HG02623 (cell line): ENCODE measurements around the gene PFKFB4.

Experiments used
- ATAC-seq: cut with Tn5 transposase; IDR thresholded peaks from one replicate; pipeline ENCODE4 v1.9.1; 2021; ENCODE audit warnings: moderate library complexity; ENCODE audit not compliant: unreplicated experiment

Gene PFKFB4

DNA sequence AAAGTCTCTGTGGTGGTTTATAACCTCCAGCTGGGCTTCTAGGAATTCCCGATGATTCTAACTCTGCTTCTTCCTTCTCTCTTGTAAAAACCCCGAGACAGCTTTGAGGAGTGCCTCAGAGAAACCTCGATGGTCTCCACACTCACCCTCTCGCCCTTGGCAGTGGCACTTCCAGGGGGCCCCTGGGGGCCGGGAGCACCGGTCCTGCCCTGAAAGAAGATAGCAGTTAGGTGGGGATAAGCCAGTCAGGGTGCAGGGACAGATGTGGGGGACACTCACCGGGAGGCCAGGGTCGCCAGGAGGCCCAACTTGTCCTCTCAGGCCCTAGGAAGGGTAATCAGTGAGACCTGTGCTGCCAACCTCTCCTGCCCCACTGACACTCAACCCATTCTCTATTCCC is 28.8 kb upstream of the PFKFB4 start:
- ATAC-seq, result no peak

DNA sequence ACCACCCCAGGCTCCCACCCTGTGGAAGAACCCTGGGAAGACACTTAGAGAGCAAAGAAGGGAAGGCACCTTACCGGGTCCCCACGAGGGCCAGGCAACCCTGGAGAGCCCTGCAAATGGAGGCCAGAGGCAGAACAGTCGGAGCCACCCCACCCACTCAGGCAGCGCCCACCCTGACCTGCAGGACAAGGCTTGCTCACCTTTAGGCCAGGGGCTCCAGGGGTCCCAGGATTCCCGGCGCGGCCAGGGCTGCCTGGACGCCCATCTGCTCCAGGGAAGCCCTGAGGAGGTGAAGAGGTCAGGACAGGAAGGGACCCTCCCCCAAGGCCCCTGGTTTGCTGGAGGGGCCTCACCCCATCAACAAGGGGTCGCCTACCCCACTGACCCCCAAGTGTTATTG is 28.2 kb upstream of the PFKFB4 start:
- ATAC-seq, result no peak

DNA sequence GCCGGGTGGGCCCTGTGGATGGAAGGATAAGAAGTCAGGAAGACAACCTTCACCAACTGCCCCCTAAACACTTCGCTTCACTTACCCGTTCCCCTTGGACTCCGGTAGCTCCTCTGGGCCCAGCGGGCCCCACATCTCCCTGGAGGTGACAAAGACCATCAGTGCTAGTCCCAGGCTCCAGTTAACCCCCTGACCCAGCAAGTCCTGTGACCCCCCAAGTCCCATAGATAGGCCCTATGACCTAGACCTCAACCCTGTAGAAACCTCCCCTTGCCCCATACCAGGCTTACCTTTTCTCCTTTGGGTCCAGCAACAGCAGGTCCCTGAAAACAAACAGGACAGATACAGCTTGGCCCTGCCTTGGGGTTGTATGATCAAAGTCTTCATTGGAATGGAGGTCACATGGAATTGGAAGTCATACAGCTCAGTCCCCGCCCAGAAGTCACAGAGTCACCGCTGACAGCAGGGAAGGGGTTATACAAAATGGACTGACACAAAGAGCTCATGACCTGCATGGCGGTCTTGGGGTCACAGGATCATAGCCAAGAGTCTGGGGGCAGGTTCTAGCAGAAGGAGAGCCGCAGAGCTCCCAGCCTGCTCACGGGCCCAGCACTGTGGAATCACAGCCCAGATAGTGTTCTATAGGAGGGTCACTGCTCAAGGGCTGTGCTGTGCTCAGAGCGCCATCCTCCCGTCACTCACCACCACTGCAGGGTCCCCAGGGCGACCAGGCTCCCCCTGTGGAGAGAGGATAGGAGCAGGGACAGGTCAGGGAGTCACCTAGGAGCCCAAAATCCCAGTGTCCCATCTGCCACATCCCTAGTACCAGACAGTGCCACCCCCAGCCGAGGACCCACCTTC is 25.2 kb upstream of the PFKFB4 start:
- ATAC-seq, result no peak

DNA sequence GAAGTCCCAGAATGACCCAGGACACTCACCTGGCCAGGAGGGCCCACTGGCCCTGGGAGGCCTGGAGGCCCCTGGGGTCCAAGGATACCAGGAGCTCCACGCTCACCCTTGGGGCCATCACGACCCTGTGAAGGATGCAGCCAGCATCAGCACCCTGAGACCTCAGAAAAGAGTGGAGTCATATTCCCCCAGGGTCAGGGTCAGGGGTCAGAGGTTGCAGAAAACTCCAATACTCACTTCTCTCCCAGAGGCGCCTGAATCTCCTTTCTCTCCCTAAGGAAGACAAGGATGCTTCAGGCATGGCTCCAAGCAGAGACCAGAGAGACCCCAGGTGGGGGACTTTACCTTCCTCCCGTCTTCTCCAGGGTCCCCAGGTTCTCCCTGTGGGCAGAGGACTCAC is 20.0 kb upstream of the PFKFB4 start:
- no peak for ATAC-seq

DNA sequence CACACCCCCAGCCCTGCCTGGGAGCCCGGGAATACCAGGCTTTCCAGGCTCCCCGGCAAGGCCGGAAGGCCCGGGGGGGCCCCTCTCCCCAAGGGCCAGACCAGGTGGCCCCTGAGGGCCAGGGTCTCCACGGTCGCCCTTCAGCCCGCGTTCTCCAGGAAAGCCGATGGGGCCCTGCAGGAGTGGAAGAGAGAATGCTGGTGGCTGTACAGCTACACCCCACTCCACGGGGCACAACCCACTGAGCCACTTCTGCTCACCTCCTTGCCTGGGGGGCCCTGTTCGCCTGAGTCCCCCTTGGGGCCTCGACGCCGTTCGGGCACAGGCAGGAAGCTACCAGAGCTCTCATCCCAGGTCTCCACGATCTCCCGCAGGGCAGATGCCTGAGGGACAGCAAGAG is 18.8 kb upstream of the PFKFB4 start:
- ATAC-seq, result no peak

DNA sequence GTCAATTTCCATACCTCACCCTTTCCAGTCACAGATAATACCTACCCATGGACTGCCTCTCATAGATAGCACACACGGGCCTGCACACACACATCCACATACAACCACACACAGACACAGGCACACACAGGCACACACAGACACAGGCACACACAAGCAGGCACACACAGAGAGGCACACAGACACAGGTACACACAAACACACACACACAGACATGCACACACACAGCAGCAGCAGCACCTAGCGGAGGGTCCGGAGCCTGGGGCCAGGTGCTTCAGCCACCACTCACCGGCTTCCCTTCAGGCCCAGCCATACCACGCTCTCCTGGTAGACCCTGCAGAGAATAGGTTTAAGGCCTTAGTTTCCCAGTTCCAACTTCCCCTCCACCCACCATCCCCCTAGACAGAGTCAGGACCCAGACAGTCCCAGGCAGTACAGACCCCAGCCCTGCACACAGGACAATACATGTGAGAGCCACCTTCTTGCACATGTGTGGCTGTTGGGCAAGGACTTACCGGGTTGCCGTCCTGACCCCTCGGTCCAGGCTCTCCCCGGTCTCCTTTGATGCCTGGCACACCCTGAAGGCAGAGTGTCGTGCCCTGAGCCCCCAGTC is 17.5 kb upstream of the PFKFB4 start:
- no peak for ATAC-seq

DNA sequence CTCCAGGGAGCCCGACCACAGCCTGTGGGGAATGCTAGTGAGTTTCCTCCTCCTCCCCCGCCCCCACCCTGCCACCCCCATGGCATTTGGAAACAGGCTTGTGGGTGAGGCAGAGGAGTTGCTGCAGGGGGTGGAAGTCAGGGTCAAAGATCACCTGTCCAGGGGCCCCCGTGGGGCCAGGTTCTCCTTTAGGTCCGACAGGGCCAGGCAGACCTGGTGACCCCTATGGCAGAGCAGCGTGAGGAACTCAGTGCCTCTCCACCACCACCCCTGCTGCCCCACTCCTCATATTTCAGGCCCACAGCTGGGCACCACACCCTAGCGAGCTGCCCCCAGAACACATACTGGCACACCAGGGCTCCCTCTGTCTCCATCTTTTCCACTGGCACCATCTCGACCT is 15.9 kb upstream of the PFKFB4 start:
- ATAC-seq, result no peak

DNA sequence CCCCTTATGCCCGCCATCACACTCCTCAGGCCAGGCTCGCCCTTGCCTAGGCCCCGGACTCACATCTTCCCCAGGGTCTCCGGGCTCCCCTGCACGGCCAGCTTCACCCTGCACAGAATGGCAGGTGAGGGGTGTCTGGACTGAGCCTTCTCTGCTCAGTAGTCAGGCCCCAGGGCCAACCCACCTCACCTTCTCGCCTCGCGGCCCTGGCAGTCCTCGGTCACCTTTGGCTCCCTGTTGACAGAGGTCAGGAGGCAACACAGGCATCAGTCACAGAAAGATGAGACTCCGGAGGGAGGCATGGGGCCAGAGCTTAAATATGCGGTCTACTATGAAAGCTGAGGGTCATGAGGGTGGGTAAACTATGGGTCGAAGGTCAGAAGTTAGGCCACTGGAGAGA is 15.3 kb upstream of the PFKFB4 start:
- ATAC-seq, result no peak

DNA sequence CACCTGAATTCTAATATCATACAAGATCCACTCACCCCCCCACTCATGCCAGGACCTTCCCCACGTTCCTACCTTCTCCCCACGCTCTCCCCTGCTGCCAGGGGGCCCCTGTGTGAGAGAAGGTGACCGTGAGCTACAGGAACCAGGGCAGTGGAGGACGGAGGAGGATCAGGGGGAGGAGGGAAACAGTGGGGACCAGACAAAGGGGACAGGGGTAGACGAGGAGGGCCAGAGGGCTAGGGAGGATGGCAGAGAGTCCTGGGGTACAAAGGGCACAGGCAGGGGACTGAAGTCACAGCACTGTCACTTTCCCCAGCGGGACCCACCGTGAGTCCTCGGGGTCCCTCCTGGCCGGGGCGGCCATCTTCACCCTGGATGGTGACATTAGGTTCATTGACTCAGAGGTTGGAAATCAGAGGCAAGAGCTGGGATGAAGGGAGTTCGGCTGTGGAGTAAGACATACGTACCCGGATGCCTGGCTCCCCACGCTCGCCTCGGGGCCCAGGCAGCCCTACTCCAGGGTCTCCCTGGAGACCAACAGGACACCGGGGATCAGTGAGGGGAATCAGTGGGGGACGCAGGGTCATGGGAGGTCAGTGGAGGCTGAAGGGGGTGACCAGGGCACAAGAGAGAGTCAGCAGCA is 13.3 kb upstream of the PFKFB4 start:
- ATAC-seq, result no peak

DNA sequence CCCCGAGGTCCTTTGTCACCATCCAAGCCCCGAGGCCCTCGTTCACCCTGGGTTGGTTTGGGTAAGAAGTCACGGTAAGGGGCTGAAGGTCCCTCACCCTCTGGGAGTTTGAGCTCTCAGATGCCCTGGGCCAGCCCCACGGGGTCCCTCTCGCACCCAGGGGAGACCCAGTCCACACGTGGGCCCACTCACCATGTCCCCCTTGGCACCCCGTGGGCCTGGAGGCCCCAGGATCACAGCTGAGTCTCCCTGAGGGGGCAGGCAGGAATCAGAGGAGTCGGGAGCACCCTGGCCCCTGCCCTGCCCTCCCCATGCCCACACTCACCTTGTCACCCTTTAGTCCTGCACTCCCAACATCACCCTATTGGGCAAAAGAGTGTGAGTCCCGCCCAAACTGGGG is 12.8 kb upstream of the PFKFB4 start:
- no peak for ATAC-seq

DNA sequence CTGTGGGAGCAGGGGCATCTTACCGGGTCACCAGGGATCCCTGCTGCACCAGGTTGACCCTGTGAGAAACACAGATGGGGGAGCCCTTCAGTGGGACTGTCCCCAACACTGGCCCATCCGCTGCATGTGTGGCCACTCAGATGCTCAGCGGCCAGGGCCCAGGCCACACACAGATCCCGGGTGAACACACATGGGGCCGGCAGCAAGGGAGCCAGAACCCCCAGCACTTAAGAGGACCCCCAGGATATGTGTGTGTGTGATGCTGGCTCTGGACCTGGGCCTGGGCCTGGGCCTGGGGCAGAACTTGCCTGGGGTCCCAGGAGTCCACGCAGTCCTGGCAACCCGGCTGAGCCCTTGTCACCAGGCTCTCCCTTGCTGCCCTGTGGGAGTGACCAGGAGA is 11.9 kb upstream of the PFKFB4 start:
- ATAC-seq, result no peak

DNA sequence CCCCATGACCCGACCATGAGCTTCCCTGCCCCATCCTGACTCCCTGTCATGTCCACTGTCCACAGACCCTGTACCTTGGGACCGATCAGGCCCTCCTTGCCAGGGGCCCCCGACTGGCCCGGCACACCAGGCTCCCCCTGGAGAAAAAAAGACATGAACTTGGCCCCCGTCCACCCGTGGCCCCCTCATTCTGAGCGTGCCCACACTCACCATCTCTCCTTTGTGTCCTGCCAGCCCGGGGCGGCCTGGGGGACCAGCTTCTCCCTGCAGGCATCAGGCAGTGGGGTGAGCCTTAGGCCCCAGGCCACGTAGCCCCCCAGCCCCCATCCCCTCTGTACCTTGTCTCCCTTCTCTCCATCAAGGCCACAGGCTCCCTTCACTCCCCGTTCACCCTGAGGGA is 10.9 kb upstream of the PFKFB4 start:
- no peak for ATAC-seq

DNA sequence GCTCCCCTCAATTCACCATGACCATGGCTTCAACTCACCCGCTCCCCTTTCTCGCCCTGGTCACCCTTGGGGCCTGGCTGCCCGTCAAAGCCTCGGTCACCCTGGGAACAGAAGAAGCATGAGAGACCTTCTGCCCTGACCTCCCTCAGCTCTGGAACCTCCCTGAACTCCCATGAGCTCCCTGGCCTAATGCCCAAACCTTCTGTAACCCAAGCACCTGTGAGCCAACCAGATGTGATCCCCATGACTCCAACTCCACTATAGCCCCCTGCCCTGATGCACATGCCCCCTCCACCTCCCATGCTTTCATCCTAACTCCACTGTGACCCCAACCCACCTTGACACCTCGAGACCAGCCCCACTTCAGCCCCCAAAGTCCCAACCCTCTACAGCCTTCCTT is 10.5 kb upstream of the PFKFB4 start:
- ATAC-seq, result no peak

DNA sequence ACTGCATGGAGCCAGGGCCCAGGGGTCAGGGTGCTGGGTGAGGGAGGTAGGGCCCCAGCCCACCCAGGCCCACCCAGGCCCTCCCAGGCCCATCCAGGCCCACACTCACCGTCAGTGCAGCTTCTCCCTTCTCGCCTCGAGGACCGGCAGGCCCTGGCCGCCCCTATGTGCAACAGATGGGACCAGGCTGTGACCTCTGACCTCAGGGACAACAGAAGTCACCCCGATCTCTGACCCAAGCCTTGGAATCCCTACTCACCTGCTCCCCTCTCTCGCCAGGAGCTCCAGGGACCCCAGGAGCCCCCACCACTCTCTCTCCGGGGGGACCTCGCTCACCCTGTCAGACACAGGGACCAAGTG is 9.8 kb upstream of the PFKFB4 start:
- no peak for ATAC-seq

DNA sequence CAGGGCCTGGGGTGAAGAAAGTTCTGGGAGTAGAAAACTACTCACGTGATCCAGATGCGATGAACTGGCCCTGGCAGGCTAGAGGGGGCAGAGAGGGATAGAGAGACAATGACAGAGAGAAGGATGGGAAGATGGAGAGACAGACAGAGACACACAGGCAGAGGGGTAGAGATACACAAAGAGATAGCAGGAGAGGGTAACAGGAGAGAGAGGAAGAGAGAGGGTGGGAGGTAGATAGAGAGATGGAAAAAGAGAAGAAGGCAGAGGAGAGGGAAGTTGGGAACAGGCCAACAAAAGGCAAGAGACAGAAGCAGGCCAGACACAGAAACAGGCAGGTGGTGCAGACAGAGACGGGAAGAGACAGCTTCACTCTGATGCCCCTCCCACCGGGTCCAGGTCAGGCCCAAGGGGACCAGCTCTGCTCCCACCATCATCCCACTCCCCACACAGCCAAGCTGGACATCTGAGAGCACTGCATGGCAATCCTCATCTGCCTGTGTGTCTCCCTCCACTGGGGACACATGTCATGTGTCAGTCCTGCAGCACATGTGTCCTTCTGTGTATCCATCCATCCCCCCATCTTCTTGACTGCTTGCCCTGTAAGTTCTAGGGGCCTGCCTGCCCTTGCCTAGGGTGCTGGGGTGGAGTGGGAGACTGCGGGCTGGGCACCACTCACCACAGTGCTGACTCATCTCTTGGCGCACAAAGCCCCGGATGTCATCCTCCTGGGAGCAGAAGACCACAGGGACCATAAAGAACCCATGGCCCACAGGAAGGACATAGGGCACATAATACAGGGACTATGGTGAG is 9.2 kb upstream of the PFKFB4 start:
- ATAC-seq, result no peak

DNA sequence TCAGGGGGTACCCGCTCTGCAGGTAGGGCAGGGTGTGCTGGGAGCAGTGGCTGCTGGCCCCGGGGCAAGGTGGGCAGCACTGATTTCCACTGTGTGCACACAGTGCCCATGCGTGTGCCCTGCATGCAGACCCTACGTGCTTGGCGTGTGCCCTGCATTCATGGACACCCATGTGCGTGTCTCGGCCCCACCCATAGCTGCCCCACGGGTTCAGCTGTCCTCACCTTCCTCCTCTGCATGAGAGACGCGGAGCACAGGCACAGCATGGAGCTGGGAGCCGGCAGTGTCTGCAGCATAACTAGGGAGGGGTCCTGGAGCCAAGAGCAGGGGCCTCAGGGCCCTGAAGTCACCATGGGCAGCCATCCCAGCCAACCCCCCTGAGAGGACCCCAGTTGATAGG is 8.6 kb upstream of the PFKFB4 start:
- ATAC-seq, result no peak

DNA sequence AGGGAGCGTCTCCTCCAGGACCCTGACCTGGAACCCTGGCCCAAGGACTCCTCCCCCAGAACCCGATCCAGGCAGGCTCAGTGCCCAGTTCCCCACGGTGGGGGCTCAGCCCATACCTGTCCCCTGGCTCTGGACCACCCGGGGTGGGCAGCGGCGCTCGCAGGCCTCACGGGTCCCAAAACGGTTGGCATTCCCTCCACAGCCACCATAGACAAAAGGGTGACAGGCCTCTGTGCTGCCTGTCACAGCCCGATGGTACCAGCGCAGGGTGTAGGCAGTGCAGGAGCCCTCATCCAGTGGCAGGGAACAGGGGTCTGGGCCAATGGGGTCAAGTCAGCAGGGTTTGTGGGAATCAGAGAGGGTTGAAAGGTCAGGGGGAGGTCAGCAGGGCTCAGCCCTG is 8.1 kb upstream of the PFKFB4 start:
- ATAC-seq, result no peak

DNA sequence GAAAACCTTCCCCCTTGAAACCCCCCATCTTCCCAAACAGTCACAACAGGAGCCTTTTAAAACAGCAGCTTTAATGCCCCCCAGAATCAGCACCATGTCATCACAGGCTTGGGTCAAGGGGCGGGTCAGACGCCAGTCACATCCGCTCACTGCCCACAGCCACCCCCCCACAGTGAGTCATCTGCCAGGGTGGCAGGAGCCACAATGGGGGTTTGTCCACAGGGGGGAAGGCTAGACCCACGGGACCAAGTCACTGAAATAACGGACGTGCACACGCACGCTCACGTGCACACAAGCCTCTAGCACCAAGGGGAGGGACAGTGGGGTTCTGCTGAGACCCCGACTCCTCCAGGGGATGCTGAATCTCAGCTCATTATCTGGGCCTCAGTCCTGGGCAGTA is 7.4 kb upstream of the PFKFB4 start:
- ATAC-seq, result no peak

DNA sequence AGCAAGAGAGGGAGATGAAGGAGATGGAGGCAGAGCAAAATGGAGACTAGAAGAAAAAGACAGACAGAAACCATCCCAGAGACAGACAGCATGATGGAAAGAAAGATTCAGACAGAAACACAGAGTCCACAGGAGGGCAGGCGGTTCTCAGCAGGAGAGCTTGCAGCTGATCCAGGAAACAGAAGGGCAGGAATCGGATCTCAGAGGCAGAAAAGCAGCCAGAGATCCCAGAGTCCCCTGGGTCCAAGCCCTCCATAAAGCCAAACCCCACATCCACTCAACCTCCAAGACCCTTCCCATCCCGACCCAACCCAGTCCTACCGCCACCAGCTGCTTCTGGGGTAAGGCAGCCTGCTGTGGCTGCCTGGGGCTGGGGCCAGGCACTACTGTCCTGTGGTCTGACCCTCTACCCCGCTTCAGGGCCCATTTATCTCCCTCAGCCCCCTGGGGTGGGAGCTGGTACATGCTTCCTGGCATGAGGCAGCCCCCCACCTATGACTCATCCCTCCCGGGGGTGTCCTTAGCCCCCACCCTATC is 6.8 kb upstream of the PFKFB4 start, which contains the start of gene UCN2:
Gene UCN2, minus strand, starts transcription at position 400 of the 537 bp plus-strand sequence. CDS start 657 bp downstream, outside the sequence.
- no peak for ATAC-seq

DNA sequence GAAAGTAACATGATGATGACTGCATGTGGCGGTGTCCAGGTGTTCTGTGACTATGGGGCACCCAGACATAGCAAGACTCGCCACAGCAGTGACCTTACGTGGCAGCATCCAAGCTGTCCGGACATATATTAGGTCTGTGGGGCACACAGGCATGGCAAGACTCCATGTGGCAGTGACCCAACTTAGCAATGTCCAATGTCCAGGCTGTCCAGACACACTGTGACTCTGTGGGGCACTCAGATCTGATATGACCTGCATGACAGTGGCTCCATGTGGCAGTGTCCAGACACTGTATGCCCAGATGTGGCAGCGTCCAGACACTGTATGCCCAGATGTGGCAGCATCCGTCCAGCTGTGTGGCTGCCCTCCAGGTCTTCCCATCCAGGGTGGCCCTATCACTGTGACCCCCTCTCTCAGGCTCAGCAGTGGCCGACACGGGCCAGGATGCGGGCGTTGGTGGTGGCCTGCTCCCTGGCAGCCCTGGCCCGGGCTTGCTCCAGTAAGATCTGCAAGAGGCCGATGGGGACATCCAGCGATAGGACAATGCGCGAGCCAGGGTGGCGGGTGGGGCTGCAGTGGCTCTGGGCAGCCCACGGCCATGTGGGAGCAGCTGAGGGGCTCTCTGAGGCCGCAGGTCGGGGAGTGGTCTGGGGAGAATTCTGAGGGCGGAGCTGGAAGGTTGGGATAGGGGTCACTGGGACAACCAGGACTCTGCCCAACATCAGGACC is 5.9 kb upstream of the PFKFB4 start:
- ATAC-seq, result no peak
